Measurements from ENCODE around the gene SH3RF3. TPM values are rescaled to one million over a fixed set of nuclear protein-coding genes. Genes with fewer than 3 reads are reported as not detected.

SH3RF3 gene
- total RNA-seq, 2 experiments from 2014 or later, result 0.31 to 0.36 TPM

- ATAC-seq (ENCODE audit: low read depth) (no peak), DNase-seq (no peak)
- no peak overlapping the region for H3K27ac Mint-ChIP-seq
- POLR2A ChIA-PET, result no interaction called here
- peaks cover 10% of the 10 kb centered on the region for H3K9me3 Mint-ChIP-seq
- no peaks in the 10 kb centered on the region for H3K4me1 Mint-ChIP-seq
- no peak overlapping the region for H3K4me3 Mint-ChIP-seq
- H3K36me3 Mint-ChIP-seq, result no peaks in the 10 kb centered on the region
- no peaks in the 10 kb centered on the region for H3K27me3 Mint-ChIP-seq
These were observed 318.8 kb downstream of the SH3RF3 start for GRCh38 chr2:109447776-109448175.

GRCh38 chr2:109448207-109448606, 319.2 kb downstream of the SH3RF3 start:
- Mint-ChIP-seq H3K9me3 (peaks cover 10% of the 10 kb centered on the region), H3K27me3 (no peaks in the 10 kb centered on the region), H3K4me3 (no peak overlapping the region), H3K27ac (no peak overlapping the region), H3K36me3 (no peaks in the 10 kb centered on the region), H3K4me1 (no peaks in the 10 kb centered on the region)
- no peak for DNase-seq
- ATAC-seq (ENCODE audit: low read depth), result no peak
- POLR2A ChIA-PET, result no interaction called here

- Mint-ChIP-seq H3K4me3 (no peak overlapping the region), H3K27me3 (no peaks in the 10 kb centered on the region), H3K36me3 (no peaks in the 10 kb centered on the region), H3K27ac (no peak overlapping the region), H3K9me3 (peaks cover 9% of the 10 kb centered on the region), H3K4me1 (no peaks in the 10 kb centered on the region)
- DNase-seq, result no peak
- POLR2A ChIA-PET, result no interaction called here
- ATAC-seq (ENCODE audit: low read depth), result no peak
These were observed 320.2 kb downstream of the SH3RF3 start for GRCh38 chr2:109448946-109449788.

- Mint-ChIP-seq H3K36me3 (no peaks in the 10 kb centered on the region), H3K27me3 (no peaks in the 10 kb centered on the region), H3K9me3 (no peaks in the 10 kb centered on the region), H3K4me1 (no peaks in the 10 kb centered on the region), H3K4me3 (no peak overlapping the region), H3K27ac (no peak overlapping the region)
- no peak for ATAC-seq (ENCODE audit: low read depth)
- POLR2A ChIA-PET, result no interaction called here
- no peak for DNase-seq
These were observed 321.7 kb downstream of the SH3RF3 start for GRCh38 chr2:109450574-109451273.

GRCh38 chr2:109451671-109452070, 322.7 kb downstream of the SH3RF3 start:
- POLR2A ChIA-PET, result no interaction called here

GRCh38 chr2:109452318-109453305, 323.6 kb downstream of the SH3RF3 start:
- no peaks in the 10 kb centered on the region for H3K9me3 Mint-ChIP-seq
- H3K27ac Mint-ChIP-seq, result no peak overlapping the region
- H3K36me3 Mint-ChIP-seq, result no peaks in the 10 kb centered on the region
- ATAC-seq (ENCODE audit: low read depth), result no peak
- H3K4me3 Mint-ChIP-seq, result no peak overlapping the region
- H3K27me3 Mint-ChIP-seq, result no peaks in the 10 kb centered on the region
- no peak for DNase-seq
- H3K4me1 Mint-ChIP-seq, result no peaks in the 10 kb centered on the region
- POLR2A ChIA-PET, result no interaction called here

More at GRCh38 chr2:109451671-109452070, 322.7 kb downstream of the SH3RF3 start:
- ATAC-seq (ENCODE audit: low read depth), result no peak
- H3K27me3 Mint-ChIP-seq, result no peaks in the 10 kb centered on the region
- no peaks in the 10 kb centered on the region for H3K36me3 Mint-ChIP-seq
- no peaks in the 10 kb centered on the region for H3K9me3 Mint-ChIP-seq
- H3K4me3 Mint-ChIP-seq, result no peak overlapping the region
- no peaks in the 10 kb centered on the region for H3K4me1 Mint-ChIP-seq
- H3K27ac Mint-ChIP-seq, result no peak overlapping the region
- no peak for DNase-seq

- POLR2A ChIA-PET, result no interaction called here
- no peak for DNase-seq
- Mint-ChIP-seq H3K27me3 (no peaks in the 10 kb centered on the region), H3K4me1 (no peaks in the 10 kb centered on the region), H3K27ac (no peak overlapping the region), H3K9me3 (no peaks in the 10 kb centered on the region), H3K4me3 (no peak overlapping the region), H3K36me3 (no peaks in the 10 kb centered on the region)
- no peak for ATAC-seq (ENCODE audit: low read depth)
These were observed 324.5 kb downstream of the SH3RF3 start for GRCh38 chr2:109453371-109453995.

GRCh38 chr2:109454304-109454703, 325.3 kb downstream of the SH3RF3 start:
- no peaks in the 10 kb centered on the region for H3K9me3 Mint-ChIP-seq
- no peaks in the 10 kb centered on the region for H3K36me3 Mint-ChIP-seq
- H3K4me3 Mint-ChIP-seq, result no peak overlapping the region
- POLR2A ChIA-PET, result no interaction called here
- ATAC-seq (ENCODE audit: low read depth), result no peak
- no peaks in the 10 kb centered on the region for H3K4me1 Mint-ChIP-seq
- no peak overlapping the region for H3K27ac Mint-ChIP-seq
- no peaks in the 10 kb centered on the region for H3K27me3 Mint-ChIP-seq
- DNase-seq, result no peak

- POLR2A ChIA-PET, result no interaction called here
- Mint-ChIP-seq H3K4me1 (no peaks in the 10 kb centered on the region), H3K36me3 (no peaks in the 10 kb centered on the region), H3K9me3 (no peaks in the 10 kb centered on the region), H3K27me3 (no peaks in the 10 kb centered on the region), H3K27ac (no peak overlapping the region), H3K4me3 (no peak overlapping the region)
- DNase-seq, result no peak
- no peak for ATAC-seq (ENCODE audit: low read depth)
These were observed 325.9 kb downstream of the SH3RF3 start for GRCh38 chr2:109454765-109455394.

- H3K27ac Mint-ChIP-seq, result no peak overlapping the region
These were observed 327.0 kb downstream of the SH3RF3 start for GRCh38 chr2:109455731-109456691.

GRCh38 chr2:109456776-109457175, 327.8 kb downstream of the SH3RF3 start:
- Mint-ChIP-seq H3K9me3 (no peaks in the 10 kb centered on the region), H3K4me3 (no peak overlapping the region), H3K4me1 (no peaks in the 10 kb centered on the region), H3K27ac (no peak overlapping the region), H3K27me3 (no peaks in the 10 kb centered on the region), H3K36me3 (no peaks in the 10 kb centered on the region)
- POLR2A ChIA-PET, result no interaction called here
- ATAC-seq (ENCODE audit: low read depth) (no peak), DNase-seq (no peak)

More at GRCh38 chr2:109455731-109456691, 327.0 kb downstream of the SH3RF3 start:
- no peak for DNase-seq
- Mint-ChIP-seq H3K9me3 (no peaks in the 10 kb centered on the region), H3K27me3 (no peaks in the 10 kb centered on the region), H3K4me1 (no peaks in the 10 kb centered on the region), H3K4me3 (no peak overlapping the region), H3K36me3 (no peaks in the 10 kb centered on the region)
- no peak for ATAC-seq (ENCODE audit: low read depth)
- POLR2A ChIA-PET, result no interaction called here

GRCh38 chr2:109457366-109457765, 328.4 kb downstream of the SH3RF3 start:
- Mint-ChIP-seq H3K4me3 (no peak overlapping the region), H3K36me3 (no peaks in the 10 kb centered on the region), H3K4me1 (no peaks in the 10 kb centered on the region), H3K9me3 (no peaks in the 10 kb centered on the region), H3K27me3 (no peaks in the 10 kb centered on the region), H3K27ac (no peak overlapping the region)
- ATAC-seq (ENCODE audit: low read depth) (no peak), DNase-seq (no peak)
- POLR2A ChIA-PET, result no interaction called here
